GM21381 (cell line): ENCODE results near the gene RASGRP2.
"Not testable (repeated sequence)": the region's sequence is repeated elsewhere in the genome, so short reads cannot be mapped to it uniquely, and the experiment has no call there.

Experiments used
- ATAC-seq: cut with Tn5 transposase; IDR thresholded peaks from one replicate; pipeline ENCODE4 v1.9.1; 2021; ENCODE audit warnings: mild to moderate bottlenecking, moderate library complexity; ENCODE audit not compliant: unreplicated experiment

The RASGRP2 gene

GRCh38 chr11:64720640-64721358 is 23.1 kb downstream of the RASGRP2 start:
- ATAC-seq, result no peak

DNA sequence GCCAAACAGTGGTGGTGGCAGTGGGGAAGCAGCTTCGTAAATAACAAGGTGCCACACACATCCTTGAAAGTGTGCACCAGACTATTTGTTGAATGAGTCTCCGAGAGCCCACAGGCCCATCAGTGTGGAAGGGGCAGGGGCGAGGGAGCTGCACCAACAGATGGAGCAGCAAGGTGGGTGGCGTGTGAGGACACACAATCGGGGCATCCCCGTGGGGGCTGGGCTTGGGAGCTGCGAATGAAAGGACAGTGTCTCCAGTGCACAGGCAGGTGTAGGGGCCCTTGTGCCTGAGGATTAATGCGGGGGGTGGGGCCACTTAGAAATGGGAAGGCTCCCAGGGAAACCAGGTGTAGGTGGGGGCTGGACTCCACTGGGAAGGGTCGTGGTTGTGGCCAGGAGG is 23.8 kb downstream of the RASGRP2 start:
- ATAC-seq, result no peak

- no peak for ATAC-seq
Measured at GRCh38 chr11:64719406-64719805, 24.5 kb downstream of the RASGRP2 start.

GRCh38 chr11:64718780-64719124 is 25.2 kb downstream of the RASGRP2 start:
- no peak for ATAC-seq

GRCh38 chr11:64718084-64718779 is 25.7 kb downstream of the RASGRP2 start:
- ATAC-seq, result no peak

DNA sequence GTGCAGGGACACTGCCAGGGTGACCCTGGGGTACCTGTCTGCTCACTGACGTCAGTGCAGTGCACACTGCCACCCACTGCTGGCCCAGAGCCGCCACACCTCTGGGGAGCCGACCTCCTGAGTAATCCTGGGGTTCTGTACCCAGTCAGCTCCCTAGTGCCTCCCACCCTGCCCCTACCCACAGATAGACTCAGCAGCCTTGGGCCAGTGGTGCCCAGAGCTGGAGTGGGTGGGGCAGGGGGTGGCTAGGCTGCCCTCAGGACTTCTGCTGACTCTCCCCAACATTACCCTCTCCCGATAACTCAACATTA is 26.7 kb downstream of the RASGRP2 start:
- ATAC-seq, result no peak

DNA sequence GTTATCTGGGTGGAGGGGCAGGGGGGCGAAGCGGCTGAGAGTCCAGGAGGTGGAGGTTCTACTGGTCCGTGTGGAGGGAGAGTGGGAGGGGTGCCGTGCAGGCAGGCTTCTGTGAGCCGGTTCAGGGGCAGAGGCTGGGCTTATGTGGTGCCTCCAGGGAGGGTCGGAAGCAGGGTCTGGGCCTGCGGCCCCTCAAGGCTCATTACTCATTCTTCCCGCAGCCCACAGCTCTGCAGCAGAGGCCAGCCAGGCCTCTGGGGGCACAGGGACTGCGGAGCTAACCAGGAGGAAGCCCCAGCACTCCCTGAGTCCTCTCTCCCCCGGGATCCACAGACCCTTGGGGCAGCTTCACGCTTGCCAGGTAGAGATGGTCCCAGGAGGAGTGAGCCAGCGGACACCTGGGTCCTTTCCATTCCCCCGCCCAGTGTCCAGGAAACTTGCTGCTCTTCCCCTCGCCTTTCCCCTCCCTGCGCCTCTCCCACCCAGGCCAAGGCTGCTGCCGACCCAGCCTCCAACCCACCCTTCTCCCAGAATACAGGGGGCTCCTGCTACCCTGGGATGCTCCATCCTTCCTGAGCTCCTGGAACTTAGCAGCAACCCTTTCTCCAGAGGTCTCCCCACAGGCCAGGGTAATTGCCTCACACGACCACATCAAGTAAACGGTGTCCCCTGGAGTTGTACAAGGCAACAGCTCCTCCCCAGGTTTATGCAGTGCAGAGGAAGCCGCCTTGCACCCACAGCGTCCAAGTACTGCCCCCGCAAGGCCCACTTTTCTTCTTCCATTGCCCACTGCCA is 27.3 kb downstream of the RASGRP2 start:
- ATAC-seq, result no peak

GRCh38 chr11:64715756-64716472 is 28.0 kb downstream of the RASGRP2 start:
- ATAC-seq, result no peak

GRCh38 chr11:64715110-64715509 is 28.8 kb downstream of the RASGRP2 start:
- no peak for ATAC-seq

GRCh38 chr11:64714666-64715065 is 29.3 kb downstream of the RASGRP2 start:
- ATAC-seq, result no peak

GRCh38 chr11:64713781-64714363 is 30.1 kb downstream of the RASGRP2 start:
- ATAC-seq, result no peak

GRCh38 chr11:64713016-64713707 is 30.8 kb downstream of the RASGRP2 start:
- ATAC-seq, result no peak

GRCh38 chr11:64712430-64713015 is 31.4 kb downstream of the RASGRP2 start:
- no peak for ATAC-seq

DNA sequence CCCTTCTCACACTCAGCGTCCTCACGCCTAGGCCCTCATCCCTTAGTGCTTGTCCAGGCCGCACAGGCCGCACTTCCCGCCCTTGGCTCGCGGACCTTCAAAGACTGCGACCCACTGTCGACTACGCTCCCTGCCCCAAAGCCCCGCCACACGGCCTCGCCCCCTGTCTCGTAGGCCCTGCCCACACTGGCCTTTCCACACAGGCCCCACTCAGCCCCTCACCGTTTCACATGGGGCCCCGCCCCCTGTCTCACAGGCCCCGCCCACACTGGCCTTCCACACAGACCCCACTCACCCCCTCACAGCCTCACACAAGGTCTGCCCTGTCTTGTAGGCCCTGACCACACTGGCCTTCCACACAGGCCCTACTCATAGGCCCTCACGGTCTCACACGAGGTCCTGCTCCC is 32.0 kb downstream of the RASGRP2 start:
- ATAC-seq, result no peak

GRCh38 chr11:64711138-64711955 is 32.6 kb downstream of the RASGRP2 start:
- no peak for ATAC-seq

DNA sequence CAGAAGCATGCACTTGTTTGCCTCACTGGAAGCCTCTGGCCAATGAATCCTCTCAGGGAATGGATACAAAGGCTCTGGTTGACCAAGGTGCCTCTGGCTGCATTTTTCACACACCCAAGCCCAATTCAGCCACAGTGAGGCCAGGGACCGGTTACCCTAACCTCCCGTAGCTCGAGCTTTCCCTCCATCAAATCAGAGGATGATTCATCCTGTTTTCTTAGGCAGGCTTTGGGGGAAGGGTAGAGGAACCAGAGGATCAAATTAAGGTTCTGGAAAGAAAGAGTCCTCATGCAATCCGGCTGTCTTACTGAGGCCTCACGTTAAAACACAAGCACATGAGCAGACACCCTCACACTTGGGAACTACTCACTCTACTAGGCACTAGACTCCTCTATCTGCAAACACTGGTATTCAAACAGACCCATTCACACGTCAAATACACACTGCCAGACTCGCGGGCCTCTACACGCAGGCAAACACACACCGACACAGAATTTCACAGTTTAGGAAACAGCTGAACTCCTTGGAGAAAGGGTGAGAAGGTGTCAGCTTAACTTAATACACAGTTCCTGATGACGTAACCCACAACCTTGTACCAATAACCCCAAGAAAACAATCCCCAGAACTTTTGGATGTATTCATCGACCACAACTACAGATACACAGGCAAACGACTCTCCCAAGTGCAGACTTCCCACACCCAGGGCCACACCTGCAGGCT is 33.4 kb downstream of the RASGRP2 start:
- no peak for ATAC-seq

- ATAC-seq, result no peak
Measured at GRCh38 chr11:64705501-64705900, 38.4 kb downstream of the RASGRP2 start.

GRCh38 chr11:64703048-64703447 is 40.9 kb downstream of the RASGRP2 start:
- ATAC-seq, result no peak

- ATAC-seq, result not testable (repeated sequence)
Measured at GRCh38 chr11:64701956-64702355, 42.0 kb downstream of the RASGRP2 start.
